Activated CD8-positive, alpha-beta memory T cell treated with anti-CD3 and anti-CD28 coated beads for 1 hour (primary cell): ENCODE results near the gene ADGRL2.
"Not testable (repeated sequence)": the region's sequence is repeated elsewhere in the genome, so short reads cannot be mapped to it uniquely, and the experiment has no call there.

Source experiments
- DNase-seq, 2 donors: peaks; one replicate each; pipeline ENCODE4 v3.0.0-alpha.2; 2020; ENCODE audit warnings: low read depth in 1 of 2; ENCODE audit errors: extremely low read depth in 1 of 2

ADGRL2 gene

DNA sequence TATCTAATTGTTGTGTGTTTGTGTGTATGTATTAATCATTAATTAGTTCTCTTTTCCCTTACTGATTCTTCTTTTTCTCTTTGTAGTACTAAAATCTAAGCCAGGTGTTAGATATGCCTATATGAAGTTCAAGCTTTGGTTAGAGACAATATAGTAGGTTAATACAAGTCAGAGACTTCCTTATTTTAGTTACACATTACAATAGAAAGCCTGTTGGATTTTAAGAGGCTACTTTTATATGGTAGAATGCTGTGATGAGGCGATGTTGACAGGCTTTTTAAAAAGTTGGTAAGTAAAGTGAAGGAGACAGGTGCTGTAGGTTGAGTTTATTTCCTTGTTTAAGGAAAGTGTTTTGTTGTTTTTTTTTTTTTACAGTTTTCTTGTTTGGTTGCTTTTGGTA lies 45.9 kb downstream of the ADGRL2 start:
- DNase-seq = no peak

DNA sequence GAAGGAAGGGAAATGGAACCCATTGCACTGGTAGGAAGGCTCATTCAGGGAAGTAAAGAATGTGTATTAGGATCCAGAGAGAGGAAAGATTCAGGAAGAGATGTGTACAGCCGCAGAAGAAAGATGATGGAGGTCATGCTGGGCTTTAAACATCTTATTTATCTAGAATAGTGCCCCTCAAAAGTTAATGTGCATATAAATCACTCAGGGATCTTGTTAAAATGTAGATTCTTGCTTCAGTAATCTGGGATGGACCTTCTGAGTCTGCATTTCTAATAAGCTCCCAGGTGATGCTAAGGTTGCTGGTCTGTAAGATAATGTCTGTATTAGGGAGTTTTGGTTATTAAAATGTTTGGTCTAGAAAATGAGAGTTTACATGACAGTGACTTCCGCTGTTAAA lies 46.3 kb downstream of the ADGRL2 start:
- no peak for DNase-seq

DNA sequence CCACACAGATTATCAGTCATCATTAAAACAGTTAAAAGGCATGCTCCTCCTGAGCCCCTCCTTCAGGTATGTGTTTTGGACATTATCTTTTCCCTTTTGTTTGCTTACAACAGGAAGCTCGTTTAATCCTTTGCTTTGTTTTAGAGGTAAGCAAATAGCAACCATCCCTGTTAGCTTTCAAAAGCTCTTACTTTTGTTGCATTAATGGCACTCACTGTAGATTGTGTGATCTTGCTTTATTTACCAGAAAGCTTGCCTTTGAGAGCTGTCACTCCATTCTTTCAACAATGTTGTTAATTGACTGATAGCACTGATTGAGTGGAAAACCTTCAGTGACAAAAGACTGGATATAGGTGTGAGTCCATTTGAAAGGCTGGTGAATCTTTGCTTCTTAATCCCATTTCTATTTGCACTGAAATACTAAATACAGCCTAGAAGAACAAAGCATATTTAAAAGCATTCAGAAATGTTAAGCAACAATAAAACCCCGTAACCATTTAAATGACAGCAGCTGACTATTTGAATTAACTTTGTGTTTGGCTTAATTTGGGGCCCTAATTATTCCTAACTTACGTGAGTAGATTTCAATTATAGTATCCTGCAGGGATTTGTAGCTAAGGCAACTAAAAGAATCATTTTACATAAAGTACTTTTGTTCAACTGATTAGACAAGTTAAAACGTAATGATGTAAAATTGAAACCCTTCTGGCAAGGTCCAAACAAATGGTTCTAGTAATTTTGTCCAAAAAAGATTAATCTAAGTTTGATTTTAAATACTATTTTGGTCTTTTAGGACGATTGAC lies 48.3 kb downstream of the ADGRL2 start:
- no peak for DNase-seq

GRCh38 chr1:81850031-81850430 lies 49.3 kb downstream of the ADGRL2 start:
- no peak for DNase-seq

- DNase-seq = no peak
These were observed 49.8 kb downstream of the ADGRL2 start for GRCh38 chr1:81850495-81850894.

DNA sequence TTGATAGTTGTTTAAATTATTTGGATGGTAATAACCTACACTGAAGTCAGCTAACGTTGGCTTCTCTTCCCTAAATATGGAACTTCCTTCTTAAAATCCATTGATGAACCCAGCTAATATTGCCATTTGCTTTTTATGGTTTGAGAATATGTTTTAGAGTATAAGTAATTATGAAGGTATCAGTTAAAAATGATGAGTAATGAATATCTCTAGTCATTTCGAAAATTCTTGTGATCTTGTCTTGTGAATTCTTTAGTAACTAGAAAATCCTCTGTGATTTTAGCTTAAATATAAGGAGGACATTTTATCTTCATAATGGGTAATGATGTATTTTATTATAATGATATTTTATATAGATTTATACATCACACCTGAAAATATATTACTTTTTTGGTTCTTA lies 50.5 kb downstream of the ADGRL2 start:
- DNase-seq = no peak

DNA sequence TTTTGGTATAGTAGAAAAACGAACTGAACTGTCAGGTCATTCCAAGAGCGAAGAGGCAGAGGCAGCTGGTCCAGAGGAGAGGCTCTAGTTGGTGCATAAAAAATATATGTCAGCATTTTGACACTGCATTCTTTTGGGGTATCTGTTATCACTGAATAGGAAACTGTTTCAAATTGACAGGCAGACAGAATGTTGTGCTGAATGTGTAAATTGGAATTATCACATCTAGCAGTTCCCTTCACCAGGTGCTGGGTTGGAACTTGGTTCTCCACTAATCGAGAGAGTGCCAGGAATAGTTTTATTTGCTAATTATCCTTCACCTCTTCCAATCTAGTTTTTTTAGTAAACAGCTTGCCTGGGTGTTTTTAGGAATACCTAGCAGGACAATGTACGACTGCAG lies 52.2 kb downstream of the ADGRL2 start:
- no peak for DNase-seq

DNA sequence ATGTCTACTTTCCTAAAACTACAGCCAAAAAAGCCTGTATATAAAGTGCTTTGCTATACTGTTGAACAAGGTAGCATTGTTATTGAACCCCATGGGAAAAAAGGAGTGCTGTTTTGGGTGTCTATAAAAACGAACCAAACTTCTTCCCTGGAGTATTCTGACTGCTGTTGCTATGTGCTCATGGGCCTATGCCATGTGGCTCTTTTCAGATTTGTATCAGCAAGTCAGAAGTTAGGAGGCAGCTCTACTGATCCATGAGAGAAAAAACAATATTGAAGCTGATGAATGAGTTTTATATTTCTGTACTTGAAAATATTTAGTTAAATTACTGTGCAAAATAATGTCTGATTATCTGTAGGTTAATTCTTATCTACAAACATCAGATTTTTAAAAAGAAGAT lies 66.5 kb downstream of the ADGRL2 start:
- DNase-seq = no peak

GRCh38 chr1:81869307-81869706 lies 68.6 kb downstream of the ADGRL2 start:
- DNase-seq = no peak

- not testable (repeated sequence) for DNase-seq
These were observed 70.4 kb downstream of the ADGRL2 start for GRCh38 chr1:81871091-81871490.

GRCh38 chr1:81873946-81874345 lies 73.2 kb downstream of the ADGRL2 start:
- DNase-seq = no peak

DNA sequence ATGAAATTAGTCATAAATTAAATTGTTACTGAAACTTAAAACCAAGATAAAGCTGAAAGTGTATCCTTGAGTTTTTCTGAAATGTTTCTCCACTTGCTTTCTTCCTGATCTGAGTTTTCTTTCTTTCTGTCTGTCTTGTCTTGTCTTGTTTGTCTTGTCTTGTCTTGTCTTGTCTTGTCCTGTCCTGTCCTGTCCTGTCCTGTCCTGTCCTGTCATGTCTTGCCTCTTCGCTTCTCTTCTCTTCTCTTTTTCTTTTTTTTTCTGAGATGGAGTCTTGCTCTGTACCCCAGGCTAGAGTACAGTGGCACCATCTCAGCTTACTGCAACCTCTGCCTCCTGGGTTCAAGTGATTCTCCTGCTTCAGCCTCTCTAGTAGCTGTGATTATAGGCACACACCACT lies 73.7 kb downstream of the ADGRL2 start:
- DNase-seq = no peak

DNA sequence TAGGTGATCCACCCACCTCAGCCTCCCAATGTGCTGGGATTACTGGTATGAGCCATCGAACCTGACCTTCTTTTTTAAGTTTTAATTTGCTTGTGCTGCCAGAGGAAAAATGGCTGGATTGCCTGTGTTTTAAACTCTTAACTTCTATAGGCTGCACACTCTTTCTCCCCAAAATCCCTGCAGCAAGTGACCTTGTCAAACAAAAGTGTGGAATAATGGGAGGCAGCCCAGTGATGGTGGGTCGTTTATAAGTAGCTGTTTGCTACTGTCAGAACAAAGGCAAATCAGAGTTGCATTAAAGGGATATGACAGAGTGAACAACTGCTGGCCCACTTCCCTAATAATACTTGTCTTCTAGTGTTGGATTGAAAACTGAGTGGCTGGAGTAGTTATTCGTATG lies 74.2 kb downstream of the ADGRL2 start:
- DNase-seq = no peak

DNA sequence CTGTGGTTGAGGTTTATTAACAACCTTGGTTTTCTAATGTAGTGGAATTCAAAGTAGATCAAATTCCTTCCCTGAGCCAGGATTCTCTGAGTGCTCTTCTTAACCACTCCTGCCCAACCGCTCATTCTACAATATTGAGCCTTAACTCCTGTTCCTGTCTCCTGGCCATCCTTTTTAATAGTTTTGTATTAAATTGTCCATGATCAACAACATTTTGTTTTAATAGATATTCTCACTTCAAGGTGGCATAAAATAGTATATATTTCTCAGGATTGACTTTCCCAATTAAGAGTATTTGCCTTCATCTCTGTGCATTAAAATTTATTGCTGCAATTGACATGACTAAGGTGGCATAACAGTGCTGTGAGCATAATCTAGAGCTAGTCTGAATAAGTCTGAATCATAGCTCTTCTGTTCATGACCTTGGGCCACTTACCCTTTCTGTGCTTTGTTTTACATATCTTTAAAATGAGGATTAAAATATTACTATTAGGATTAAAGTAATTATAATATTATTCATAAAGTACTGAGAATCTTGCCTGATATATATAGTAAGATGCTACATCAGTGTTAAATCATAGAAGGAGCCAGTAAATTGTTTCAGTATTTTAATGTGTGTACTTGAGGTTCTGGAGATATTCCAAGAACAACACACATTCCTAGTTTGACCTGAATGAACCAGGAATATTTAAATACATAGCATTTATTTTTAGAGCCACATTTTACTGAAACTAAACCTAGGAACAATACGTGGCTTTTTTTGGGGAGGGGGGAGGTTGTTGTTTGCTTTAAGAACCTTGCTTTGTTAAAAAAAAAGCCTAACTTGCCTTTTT lies 76.4 kb downstream of the ADGRL2 start:
- DNase-seq = no peak

GRCh38 chr1:81877940-81878339 lies 77.2 kb downstream of the ADGRL2 start:
- DNase-seq = no peak

DNA sequence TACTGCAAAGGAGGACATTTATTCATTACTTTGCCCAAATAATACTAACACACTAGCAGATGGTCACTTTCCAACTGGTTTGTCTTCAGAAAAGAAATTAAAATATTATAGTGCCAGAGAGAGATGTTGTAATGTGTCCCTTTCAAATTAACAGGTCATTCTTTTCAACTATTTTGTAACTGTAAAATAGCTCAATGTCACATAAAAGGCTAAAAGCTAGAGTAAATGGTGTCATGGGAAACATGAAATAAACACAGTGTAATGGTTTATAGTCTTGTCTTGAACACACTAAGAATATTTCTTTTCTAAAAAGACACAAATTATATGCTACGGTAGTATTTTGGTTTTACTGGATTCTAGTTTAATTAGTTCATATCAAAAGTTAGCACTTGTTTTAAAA lies 77.8 kb downstream of the ADGRL2 start:
- DNase-seq = no peak

- no peak for DNase-seq
These were observed 80.0 kb downstream of the ADGRL2 start for GRCh38 chr1:81880781-81881180.

GRCh38 chr1:81885291-81885690 lies 84.6 kb downstream of the ADGRL2 start:
- no peak for DNase-seq

GRCh38 chr1:81886292-81886691 lies 85.6 kb downstream of the ADGRL2 start:
- not testable (repeated sequence) for DNase-seq

GRCh38 chr1:81887421-81888144 lies 86.8 kb downstream of the ADGRL2 start:
- DNase-seq = no peak

GRCh38 chr1:81889166-81889565 lies 88.4 kb downstream of the ADGRL2 start:
- no peak for DNase-seq

DNA sequence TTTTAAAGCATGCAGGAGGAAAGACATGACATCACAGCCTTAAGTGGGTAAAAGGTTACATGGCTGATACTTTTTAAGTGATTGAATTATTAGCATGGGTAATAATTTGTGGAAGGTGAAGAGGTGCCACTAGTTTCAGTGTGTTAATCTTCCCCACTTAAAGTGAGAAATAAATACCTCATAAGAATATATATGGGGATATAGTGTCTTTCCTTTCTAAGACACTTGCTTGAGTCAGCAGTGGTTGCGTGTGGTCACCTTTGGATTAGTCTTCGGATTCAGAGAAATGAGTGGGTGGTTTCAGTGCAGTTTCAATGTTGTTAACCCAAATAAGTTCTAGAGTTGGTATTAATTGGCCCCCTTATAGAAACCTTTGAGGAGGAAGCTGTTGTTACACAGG lies 94.1 kb downstream of the ADGRL2 start:
- no peak for DNase-seq
